GM06990 (cell line): ENCODE measurements around the gene BRCA1.
"Not testable (repeated sequence)": the region's sequence is repeated elsewhere in the genome, so short reads cannot be mapped to it uniquely, and the experiment has no call there.

ENCODE experiments used
- DNase-seq: peaks from one replicate; pipeline ENCODE4 v3.0.0-alpha.2; 2011; ENCODE audit not compliant: insufficient read length; ENCODE audit errors: extremely low read depth
- H3K27me3 ChIP-seq: replicated peaks from 2 replicates; pipeline ENCODE4 v1.6.0; 2011; ENCODE audit warnings: low read length; ENCODE audit not compliant: control insufficient read depth, insufficient read depth
- H3K36me3 ChIP-seq: 2 replicates; pipeline ENCODE4 v1.5.1; 2011; ENCODE audit warnings: low read length; ENCODE audit not compliant: control insufficient read depth, insufficient read depth
- H3K4me3 ChIP-seq: replicated peaks from 2 replicates; pipeline ENCODE4 v1.5.1; 2011; ENCODE audit warnings: low read depth, mild to moderate bottlenecking, control low read depth, low read length
- CTCF ChIP-seq: IDR thresholded peaks from 2 replicates; pipeline ENCODE4 v1.5.1; 2011; ENCODE audit warnings: low read length, control low read depth, mild to moderate bottlenecking, inconsistent platforms; ENCODE audit not compliant: insufficient read depth, poor library complexity, severe bottlenecking

The BRCA1 gene

GRCh38 chr17:43143201-43143600, 18.0 kb upstream of the BRCA1 start:
- Histone ChIP-seq H3K27me3 (no peaks in the 10 kb centered on the region), H3K36me3 (0 out of 2 replicates have a peak, but pooled peaks cover 1% of the 10 kb centered on the region), H3K4me3 (no peak overlapping the region)
- TF ChIP-seq CTCF: no peak
- no peak for DNase-seq

DNA sequence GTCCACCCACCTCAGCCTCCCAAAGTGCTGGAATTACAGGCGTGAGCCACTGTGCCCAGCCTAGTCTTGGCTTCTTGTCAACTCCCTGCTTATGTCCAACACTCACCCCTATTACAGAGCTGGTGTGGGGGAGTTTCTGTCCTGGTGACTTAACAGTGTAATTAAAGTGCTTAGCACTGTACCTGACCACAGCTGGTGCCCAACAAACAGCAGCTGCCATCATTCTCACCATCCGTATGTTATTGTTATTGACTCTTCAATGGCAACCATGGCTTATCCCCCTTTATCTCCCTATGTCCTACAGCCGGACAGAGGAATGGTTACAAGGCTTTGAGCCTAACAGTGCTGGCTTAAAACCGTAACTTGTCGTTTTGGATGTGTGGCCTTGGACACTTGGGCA, 17.0 kb upstream of the BRCA1 start:
- Histone ChIP-seq H3K27me3 (no peaks in the 10 kb centered on the region), H3K4me3 (no peak overlapping the region), H3K36me3 (0 out of 2 replicates have a peak, but pooled peaks cover 1% of the 10 kb centered on the region)
- DNase-seq: no peak
- TF ChIP-seq CTCF: no peak

GRCh38 chr17:43140396-43141332, 15.5 kb upstream of the BRCA1 start:
- Histone ChIP-seq H3K36me3 (0 out of 2 replicates have a peak, but pooled peaks cover 1% of the 10 kb centered on the region), H3K27me3 (no peaks in the 10 kb centered on the region), H3K4me3 (no peak overlapping the region)
- TF ChIP-seq CTCF: no peak
- no peak for DNase-seq

DNA sequence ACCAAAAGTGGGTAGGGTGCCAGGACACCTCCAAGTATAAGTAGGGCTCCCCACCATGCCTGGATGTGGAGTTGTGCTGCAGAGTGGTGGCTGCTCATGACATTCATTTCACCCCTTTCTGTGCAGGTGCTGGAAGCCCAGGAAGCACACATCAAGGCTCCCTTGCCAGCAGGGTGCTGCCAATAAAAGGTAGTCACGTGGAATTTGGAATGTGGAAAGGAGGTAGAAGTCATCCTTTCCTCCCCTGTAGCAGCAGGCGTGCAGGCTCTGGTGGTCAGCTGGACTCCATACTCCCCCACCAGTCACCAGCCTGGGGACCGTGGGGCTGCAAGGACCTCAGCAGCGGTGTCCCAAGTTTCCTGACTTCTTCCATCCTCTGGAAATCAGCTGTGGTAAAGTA, 13.4 kb upstream of the BRCA1 start:
- DNase-seq, H3K4me3 ChIP-seq, H3K36me3 ChIP-seq, H3K27me3 ChIP-seq: not testable (repeated sequence)

DNA sequence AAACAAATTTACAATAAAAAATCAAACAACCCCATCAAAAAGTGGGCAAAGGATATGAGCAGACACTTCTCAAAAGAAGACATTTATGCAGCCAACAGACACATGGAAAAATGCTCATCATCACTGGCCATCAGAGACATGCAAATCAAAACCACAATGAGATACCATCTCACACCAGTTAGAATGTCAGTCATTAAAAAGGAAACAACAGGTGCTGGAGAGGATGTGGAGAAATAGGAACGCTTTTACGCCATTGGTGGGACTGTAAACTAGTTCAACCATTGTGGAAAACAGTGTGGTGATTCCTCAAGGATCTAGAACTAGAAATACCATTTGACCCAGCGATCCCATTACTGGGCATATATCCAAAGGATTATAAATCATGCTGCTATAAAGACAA, 11.4 kb upstream of the BRCA1 start:
- H3K27me3 ChIP-seq, DNase-seq, H3K36me3 ChIP-seq, H3K4me3 ChIP-seq: not testable (repeated sequence)

- no peaks in the 10 kb centered on the region for H3K27me3 ChIP-seq
- DNase-seq: no peak
- TF ChIP-seq CTCF: no peak
- no peaks in the 10 kb centered on the region; the same call in 1 of the 2 replicates for H3K36me3 ChIP-seq
- H3K4me3 ChIP-seq: no peak overlapping the region
Measured at GRCh38 chr17:43135454-43135819, 10.3 kb upstream of the BRCA1 start.
